ENCODE data around the gene ARHGAP29. TPM values are rescaled to one million over a fixed set of nuclear protein-coding genes. Genes with fewer than 3 reads are reported as not detected.

Gene ARHGAP29
- total RNA-seq, 1 donor from 2014 or later, result 19.9 TPM

- no peaks in the 10 kb centered on the region for H3K27me3 ChIP-seq (ENCODE audit: insufficient read depth, low read length)
- peak overlapping the region; percentile 24 for H3K4me2 ChIP-seq (ENCODE audit: low read length)
- Mint-ChIP-seq H3K36me3 (ENCODE audit: low read depth, unreplicated experiment) (no peaks in the 10 kb centered on the region), H3K4me3 (ENCODE audit: unreplicated experiment) (no peak overlapping the region), H3K9me3 (ENCODE audit: unreplicated experiment) (no peaks in the 10 kb centered on the region), H3K27ac (ENCODE audit: unreplicated experiment) (peak overlapping the region; percentile 43), H3K27me3 (ENCODE audit: low read depth, unreplicated experiment) (no peaks in the 10 kb centered on the region), H3K4me1 (ENCODE audit: low read depth, unreplicated experiment) (peaks cover 8% of the 10 kb centered on the region)
- H3K4me1 ChIP-seq (ENCODE audit: insufficient read depth, low read length), result peaks cover 19% of the 10 kb centered on the region
- peaks cover 100% of the 10 kb centered on the region for H3K79me2 ChIP-seq (ENCODE audit: insufficient read depth, low read length)
- no peak for TF ChIP-seq EZH2 (IDR thresholded peaks at IDR 0.05; ENCODE audit: insufficient read depth, low read length)
- TF ChIP-seq, protein P1, sequence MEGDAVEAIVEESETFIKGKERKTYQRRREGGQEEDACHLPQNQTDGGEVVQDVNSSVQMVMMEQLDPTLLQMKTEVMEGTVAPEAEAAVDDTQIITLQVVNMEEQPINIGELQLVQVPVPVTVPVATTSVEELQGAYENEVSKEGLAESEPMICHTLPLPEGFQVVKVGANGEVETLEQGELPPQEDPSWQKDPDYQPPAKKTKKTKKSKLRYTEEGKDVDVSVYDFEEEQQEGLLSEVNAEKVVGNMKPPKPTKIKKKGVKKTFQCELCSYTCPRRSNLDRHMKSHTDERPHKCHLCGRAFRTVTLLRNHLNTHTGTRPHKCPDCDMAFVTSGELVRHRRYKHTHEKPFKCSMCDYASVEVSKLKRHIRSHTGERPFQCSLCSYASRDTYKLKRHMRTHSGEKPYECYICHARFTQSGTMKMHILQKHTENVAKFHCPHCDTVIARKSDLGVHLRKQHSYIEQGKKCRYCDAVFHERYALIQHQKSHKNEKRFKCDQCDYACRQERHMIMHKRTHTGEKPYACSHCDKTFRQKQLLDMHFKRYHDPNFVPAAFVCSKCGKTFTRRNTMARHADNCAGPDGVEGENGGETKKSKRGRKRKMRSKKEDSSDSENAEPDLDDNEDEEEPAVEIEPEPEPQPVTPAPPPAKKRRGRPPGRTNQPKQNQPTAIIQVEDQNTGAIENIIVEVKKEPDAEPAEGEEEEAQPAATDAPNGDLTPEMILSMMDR (IDR thresholded peaks at IDR 0.05; ENCODE audit: insufficient read depth, low read depth, low read length), result no peak
- H3K36me3 ChIP-seq (ENCODE audit: insufficient read depth, low read length), result peaks cover 4% of the 10 kb centered on the region
- H2AFZ ChIP-seq (ENCODE audit: low read depth, low read length), result no peak overlapping the region
- H3K9ac ChIP-seq (ENCODE audit: low read length), result peak overlapping the region; percentile 5
- H3K27ac ChIP-seq (ENCODE audit: low read depth, low read length), result peak overlapping the region; percentile 32
- FAIRE-seq, result no peak
- peak; percentile 66 for DNase-seq (ENCODE audit: low read depth)
- peaks cover 30% of the 10 kb centered on the region for H4K20me1 ChIP-seq (ENCODE audit: insufficient read depth, low read length)
- no peaks in the 10 kb centered on the region for H3K9me3 ChIP-seq (ENCODE audit: insufficient read depth, low read depth, low read length)
- H3K4me3 ChIP-seq (ENCODE audit: insufficient read depth, low read depth, low read length), result no peak overlapping the region
Observed at GRCh38 chr1:94230920-94231319, 6.5 kb downstream of the ARHGAP29 start.

- TF ChIP-seq, protein P1 (IDR thresholded peaks at IDR 0.05; ENCODE audit: insufficient read depth, low read depth, low read length), result no peak
- Histone ChIP-seq H3K9ac (ENCODE audit: low read length) (no peak overlapping the region), H3K27me3 (ENCODE audit: insufficient read depth, low read length) (no peaks in the 10 kb centered on the region), H4K20me1 (ENCODE audit: insufficient read depth, low read length) (peaks cover 23% of the 10 kb centered on the region), H3K4me2 (ENCODE audit: low read length) (no peak overlapping the region), H3K36me3 (ENCODE audit: insufficient read depth, low read length) (peaks cover 4% of the 10 kb centered on the region), H3K9me3 (ENCODE audit: insufficient read depth, low read depth, low read length) (no peaks in the 10 kb centered on the region), H3K79me2 (ENCODE audit: insufficient read depth, low read length) (peaks cover 100% of the 10 kb centered on the region), H3K27ac (ENCODE audit: low read depth, low read length) (no peak overlapping the region), H2AFZ (ENCODE audit: low read depth, low read length) (no peak overlapping the region), H3K4me3 (ENCODE audit: insufficient read depth, low read depth, low read length) (no peak overlapping the region), H3K4me1 (ENCODE audit: insufficient read depth, low read length) (peaks cover 9% of the 10 kb centered on the region)
- no peak overlapping the region for H3K4me3 Mint-ChIP-seq (ENCODE audit: unreplicated experiment)
- no peaks in the 10 kb centered on the region for H3K9me3 Mint-ChIP-seq (ENCODE audit: unreplicated experiment)
- H3K36me3 Mint-ChIP-seq (ENCODE audit: low read depth, unreplicated experiment), result no peaks in the 10 kb centered on the region
- FAIRE-seq, result no peak
- no peak overlapping the region for H3K27ac Mint-ChIP-seq (ENCODE audit: unreplicated experiment)
- peaks cover 6% of the 10 kb centered on the region for H3K4me1 Mint-ChIP-seq (ENCODE audit: low read depth, unreplicated experiment)
- no peak for DNase-seq (ENCODE audit: low read depth)
- no peaks in the 10 kb centered on the region for H3K27me3 Mint-ChIP-seq (ENCODE audit: low read depth, unreplicated experiment)
Observed at GRCh38 chr1:94228640-94229375, 8.6 kb downstream of the ARHGAP29 start.

DNA sequence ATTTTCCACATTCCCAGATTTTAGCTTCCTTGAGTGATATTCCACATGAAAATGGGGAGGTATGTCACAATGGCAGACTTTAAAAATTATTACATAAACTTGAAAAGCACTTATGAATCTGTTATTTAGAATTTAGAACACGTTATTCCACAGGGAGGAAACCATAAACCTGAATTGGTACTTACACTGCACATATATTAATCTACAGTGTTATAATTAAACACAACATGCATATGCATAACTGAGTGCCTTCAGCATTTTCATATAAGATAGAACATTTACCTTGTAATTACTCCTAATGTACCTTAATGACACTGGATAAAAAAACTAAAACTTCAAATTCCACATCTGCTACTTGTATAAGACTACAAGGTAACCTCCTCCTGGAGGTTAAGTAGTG, 9.8 kb downstream of the ARHGAP29 start:
- Mint-ChIP-seq H3K27ac (ENCODE audit: unreplicated experiment) (no peak overlapping the region), H3K9me3 (ENCODE audit: unreplicated experiment) (no peaks in the 10 kb centered on the region), H3K4me1 (ENCODE audit: low read depth, unreplicated experiment) (peaks cover 6% of the 10 kb centered on the region)

More for the DNA sequence above, 9.8 kb downstream of the ARHGAP29 start:
- H3K9ac ChIP-seq (ENCODE audit: low read length), result no peak overlapping the region
- FAIRE-seq, result no peak
- no peaks in the 10 kb centered on the region for H3K27me3 ChIP-seq (ENCODE audit: insufficient read depth, low read length)
- no peak overlapping the region for H3K4me3 ChIP-seq (ENCODE audit: insufficient read depth, low read depth, low read length)
- no peak overlapping the region for H3K27ac ChIP-seq (ENCODE audit: low read depth, low read length)
- Mint-ChIP-seq H3K4me3 (ENCODE audit: unreplicated experiment) (no peak overlapping the region), H3K36me3 (ENCODE audit: low read depth, unreplicated experiment) (no peaks in the 10 kb centered on the region), H3K27me3 (ENCODE audit: low read depth, unreplicated experiment) (no peaks in the 10 kb centered on the region)
- H2AFZ ChIP-seq (ENCODE audit: low read depth, low read length), result no peak overlapping the region
- no peak overlapping the region for H3K4me2 ChIP-seq (ENCODE audit: low read length)
- DNase-seq (ENCODE audit: low read depth), result no peak
- H3K36me3 ChIP-seq (ENCODE audit: insufficient read depth, low read length), result peaks cover 4% of the 10 kb centered on the region
- no peaks in the 10 kb centered on the region for H3K9me3 ChIP-seq (ENCODE audit: insufficient read depth, low read depth, low read length)
- peaks cover 97% of the 10 kb centered on the region for H3K79me2 ChIP-seq (ENCODE audit: insufficient read depth, low read length)
- TF ChIP-seq, protein P1 (IDR thresholded peaks at IDR 0.05; ENCODE audit: insufficient read depth, low read depth, low read length), result no peak
- no peak for TF ChIP-seq EZH2 (IDR thresholded peaks at IDR 0.05; ENCODE audit: insufficient read depth, low read length)
- peaks cover 9% of the 10 kb centered on the region for H3K4me1 ChIP-seq (ENCODE audit: insufficient read depth, low read length)
- H4K20me1 ChIP-seq (ENCODE audit: insufficient read depth, low read length), result peaks cover 18% of the 10 kb centered on the region

All from astrocyte (in vitro differentiated cells and primary cell).